H54 (cell line): ENCODE results near the gene BICD2.

Experiments used
- DNase-seq: peaks from one replicate; pipeline ENCODE4 v3.0.0; 2011; ENCODE audit warnings: low spot score, mixed read lengths; ENCODE audit not compliant: insufficient read length
- FAIRE-seq: peaks from 3 replicates; lab custom pipeline; 2011; peaks lifted over from hg19 to GRCh38; lab: Jason Lieb, UNC
- POLR2A ChIP-seq: IDR thresholded peaks from 2 replicates; pipeline ENCODE4 v1.6.1; 2011; ENCODE audit warnings: low read depth, mild to moderate bottlenecking, low read length

The BICD2 gene

GRCh38 chr9:92724528-92725265, 39.9 kb downstream of the BICD2 start:
- FAIRE-seq (no peak), DNase-seq (no peak)
- TF ChIP-seq POLR2A = no peak

GRCh38 chr9:92723801-92724323, 40.8 kb downstream of the BICD2 start:
- no peak for FAIRE-seq
- TF ChIP-seq POLR2A = no peak

GRCh38 chr9:92723299-92723625, 41.4 kb downstream of the BICD2 start:
- FAIRE-seq (no peak), DNase-seq (no peak)
- no peak for TF ChIP-seq POLR2A

More at GRCh38 chr9:92723801-92724323, 40.8 kb downstream of the BICD2 start:
- DNase-seq = no peak

- no peak for DNase-seq
- no peak for TF ChIP-seq POLR2A
- no peak for FAIRE-seq
Observed at GRCh38 chr9:92722386-92723298, 42.0 kb downstream of the BICD2 start.

GRCh38 chr9:92721548-92721947, 43.1 kb downstream of the BICD2 start:
- FAIRE-seq (no peak), DNase-seq (no peak)
- TF ChIP-seq POLR2A = no peak

- TF ChIP-seq POLR2A = no peak
- FAIRE-seq = no peak
- no peak for DNase-seq
Observed at GRCh38 chr9:92720807-92721535, 43.7 kb downstream of the BICD2 start.

GRCh38 chr9:92720209-92720765, 44.3 kb downstream of the BICD2 start:
- no peak for FAIRE-seq
- no peak for DNase-seq
- TF ChIP-seq POLR2A = no peak

- no peak for TF ChIP-seq POLR2A
- DNase-seq (no peak), FAIRE-seq (no peak)
Observed at GRCh38 chr9:92719028-92719647, 45.5 kb downstream of the BICD2 start.

- FAIRE-seq = no peak
Observed at GRCh38 chr9:92718086-92719001, 46.3 kb downstream of the BICD2 start.

GRCh38 chr9:92717201-92718085, 47.2 kb downstream of the BICD2 start:
- no peak for TF ChIP-seq POLR2A
- DNase-seq = no peak
- no peak for FAIRE-seq

More at GRCh38 chr9:92718086-92719001, 46.3 kb downstream of the BICD2 start:
- DNase-seq = no peak
- no peak for TF ChIP-seq POLR2A

- TF ChIP-seq POLR2A = no peak
- DNase-seq (peak; percentile 66), FAIRE-seq (peak; percentile 20)
Observed at GRCh38 chr9:92716557-92716956, 48.1 kb downstream of the BICD2 start.
